SK-N-SH treated with all-trans-retinoic acid at 6 μM for 48 hours (cell line): ENCODE data around the gene BAG3.

ENCODE experiments used
- ATAC-seq: fragments of 200-7000 bp; cut with Tn5 transposase; 3 replicates; pipeline ENCODE4 v1.9.1; 2020; ENCODE audit warnings: mild to moderate bottlenecking, moderate library complexity
- ARNTL ChIP-seq: fragments of 450-650 bp; formaldehyde crosslinking; IDR thresholded peaks from 2 replicates; pipeline ENCODE4 v1.5.0; 2020; ENCODE audit warnings: low read depth, mild to moderate bottlenecking, moderate library complexity, borderline replicate concordance
- BACH2 ChIP-seq: fragments of 250-450 bp; sonication (Bioruptor Pico); IDR thresholded peaks from 2 replicates; pipeline ENCODE4 v1.9.0; 2021; ENCODE audit warnings: mild to moderate bottlenecking, borderline replicate concordance
- CREB5 ChIP-seq: fragments of 250-450 bp; sonication (Bioruptor Pico); IDR thresholded peaks from 2 replicates; pipeline ENCODE4 v1.5.1; 2020; ENCODE audit warnings: low read depth, mild to moderate bottlenecking, moderate library complexity
- CSDC2 ChIP-seq: fragments of 250-450 bp; sonication (Bioruptor Pico); IDR thresholded peaks from 2 replicates; pipeline ENCODE4 v1.5.0; 2020; ENCODE audit warnings: mild to moderate bottlenecking, moderate library complexity
- CSRNP3 ChIP-seq: fragments of 250-450 bp; sonication (Bioruptor Pico); IDR thresholded peaks from 2 replicates; pipeline ENCODE4 v1.5.1; 2021; ENCODE audit warnings: mild to moderate bottlenecking, moderate library complexity
- ESRRG ChIP-seq: fragments of 250-450 bp; sonication (Bioruptor Pico); IDR thresholded peaks from 2 replicates; pipeline ENCODE4 v1.6.1; 2021; ENCODE audit warnings: mild to moderate bottlenecking
- GLIS3 ChIP-seq: fragments of 250-450 bp; sonication (Bioruptor Pico); IDR thresholded peaks from 2 replicates; pipeline ENCODE4 v1.5.0; 2020; ENCODE audit warnings: mild to moderate bottlenecking, moderate library complexity
- ISL1 ChIP-seq: fragments of 250-450 bp; sonication (Bioruptor Pico); IDR thresholded peaks from 2 replicates; pipeline ENCODE4 v2.1.2; 2022; ENCODE audit warnings: mild to moderate bottlenecking, moderate library complexity
- PATZ1 ChIP-seq: fragments of 250-450 bp; sonication (Bioruptor Pico); IDR thresholded peaks from 2 replicates; pipeline ENCODE4 v1.8.0; 2020; ENCODE audit warnings: mild to moderate bottlenecking, moderate library complexity, borderline replicate concordance
- POU6F1 ChIP-seq: fragments of 250-450 bp; sonication (Bioruptor Pico); IDR thresholded peaks from 2 replicates; pipeline ENCODE4 v1.8.0; 2021; ENCODE audit warnings: low read depth, mild to moderate bottlenecking, moderate library complexity, borderline replicate concordance
- PPARA ChIP-seq: fragments of 250-450 bp; sonication (Bioruptor Pico); IDR thresholded peaks from 2 replicates; pipeline ENCODE4 v1.5.0; 2020; ENCODE audit warnings: mild to moderate bottlenecking, borderline replicate concordance
- RARB ChIP-seq: fragments of 250-450 bp; sonication (Bioruptor Pico); IDR thresholded peaks from 2 replicates; pipeline ENCODE4 v1.8.0; 2021; ENCODE audit warnings: mild to moderate bottlenecking, moderate library complexity
- SNAI2 ChIP-seq: fragments of 250-450 bp; sonication (Bioruptor Pico); IDR thresholded peaks from 2 replicates; pipeline ENCODE4 v1.5.0; 2020; ENCODE audit warnings: mild to moderate bottlenecking, moderate library complexity
- TCF4 ChIP-seq: fragments of 250-450 bp; sonication (Bioruptor Pico); IDR thresholded peaks from 2 replicates; pipeline ENCODE4 v1.8.0; 2021; ENCODE audit warnings: mild to moderate bottlenecking, moderate library complexity, borderline replicate concordance
- TSHZ2 ChIP-seq: fragments of 250-450 bp; sonication (Bioruptor Pico); IDR thresholded peaks from 2 replicates; pipeline ENCODE4 v1.5.0; 2020; ENCODE audit warnings: mild to moderate bottlenecking, moderate library complexity
- ZC3H10 ChIP-seq: fragments of 250-450 bp; sonication (Bioruptor Pico); IDR thresholded peaks from 2 replicates; pipeline ENCODE4 v1.5.1; 2021; ENCODE audit warnings: mild to moderate bottlenecking, moderate library complexity
- ZFP3 ChIP-seq: fragments of 250-450 bp; sonication (Bioruptor Pico); IDR thresholded peaks from 2 replicates; pipeline ENCODE4 v1.5.0; 2020; ENCODE audit warnings: mild to moderate bottlenecking, moderate library complexity
- ZFP30 ChIP-seq: fragments of 450-650 bp; formaldehyde crosslinking; IDR thresholded peaks from 2 replicates; pipeline ENCODE4 v1.5.0; 2022; ENCODE audit warnings: mild to moderate bottlenecking, moderate library complexity
- ZNF565 ChIP-seq: fragments of 450-650 bp; formaldehyde crosslinking; conservative IDR thresholded peaks from 2 replicates; pipeline ENCODE4 v1.5.0; 2020; ENCODE audit warnings: low read depth, mild to moderate bottlenecking, moderate library complexity
- ZNF70 ChIP-seq: fragments of 450-650 bp; formaldehyde crosslinking; IDR thresholded peaks from 2 replicates; pipeline ENCODE4 v1.5.0; 2020; ENCODE audit warnings: mild to moderate bottlenecking, moderate library complexity
- ZNF8 ChIP-seq: fragments of 450-650 bp; formaldehyde crosslinking; IDR thresholded peaks from 2 replicates; pipeline ENCODE4 v1.5.0; 2020; ENCODE audit warnings: mild to moderate bottlenecking, moderate library complexity

BAG3 gene

GRCh38 chr10:119608316-119609155, 42.6 kb upstream of the BAG3 start:
- ATAC-seq = peak; percentile 99
- TF ChIP-seq ZNF565 (CRISPR knock-in tag) = no peak
- no peak for TF ChIP-seq TCF4
- TF ChIP-seq RARB = no peak
- TF ChIP-seq GLIS3 (CRISPR knock-in tag) = no peak
- no peak for TF ChIP-seq ZFP3
- TF ChIP-seq ZNF70 (CRISPR knock-in tag) = no peak
- no peak for TF ChIP-seq ISL1 (CRISPR knock-in tag)
- no peak for TF ChIP-seq PPARA (CRISPR knock-in tag)
- no peak for TF ChIP-seq ZNF8 (CRISPR knock-in tag)
- TF ChIP-seq CREB5 (CRISPR knock-in tag) = no peak
- TF ChIP-seq POU6F1 (CRISPR knock-in tag) = no peak
- no peak for TF ChIP-seq ZC3H10 (CRISPR knock-in tag)

- no peak for ATAC-seq
- TF ChIP-seq ZFP30 (CRISPR knock-in tag) (no peak), BACH2 (CRISPR knock-in tag) (no peak), ZNF70 (CRISPR knock-in tag) (no peak), POU6F1 (CRISPR knock-in tag) (no peak), SNAI2 (no peak), ZC3H10 (CRISPR knock-in tag) (no peak), PPARA (CRISPR knock-in tag) (no peak), ARNTL (CRISPR knock-in tag) (no peak), PATZ1 (no peak), ZNF565 (CRISPR knock-in tag) (no peak), TSHZ2 (CRISPR knock-in tag) (no peak), CSDC2 (CRISPR knock-in tag) (no peak)
Measured at GRCh38 chr10:119609516-119609915, 41.7 kb upstream of the BAG3 start.

- no peak for ATAC-seq
- TF ChIP-seq ZNF8 (CRISPR knock-in tag) (no peak), GLIS3 (CRISPR knock-in tag) (no peak), BACH2 (CRISPR knock-in tag) (no peak), CSRNP3 (CRISPR knock-in tag) (no peak), ZNF70 (CRISPR knock-in tag) (no peak), ARNTL (CRISPR knock-in tag) (no peak), PATZ1 (no peak), TSHZ2 (CRISPR knock-in tag) (no peak), ESRRG (no peak)
Measured at GRCh38 chr10:119611433-119611832, 39.7 kb upstream of the BAG3 start.
